Cardiac fibroblast (primary cell): ENCODE data around the gene AOPEP.

ENCODE experiments used
- DNase-seq, 2 donors: peaks; one replicate each; pipeline versions ENCODE4 v3.0.0 to v3.0.0-alpha.2; 2010; ENCODE audit warnings: low read depth in 2 of 2
- H3K4me3 ChIP-seq, 2 donors: replicated peaks in 1 of 2; 1 replicate in 1 of 2; 2 replicates in 1 of 2; pipeline ENCODE4 v1.5.1; 2011; ENCODE audit warnings: low read depth in 2 of 2, low read length in 2 of 2, mild to moderate bottlenecking in 2 of 2, moderate library complexity in 1 of 2
- CTCF ChIP-seq: IDR thresholded peaks from one replicate; pipeline ENCODE4 v1.5.1; 2011; ENCODE audit warnings: low read depth, mild to moderate bottlenecking, low read length, inconsistent platforms

AOPEP gene

GRCh38 chr9:94728719-94729118 lies 2.2 kb downstream of the AOPEP start:
- no peak for DNase-seq
- TF ChIP-seq CTCF: no peak
- no peak overlapping the region for H3K4me3 ChIP-seq

DNA sequence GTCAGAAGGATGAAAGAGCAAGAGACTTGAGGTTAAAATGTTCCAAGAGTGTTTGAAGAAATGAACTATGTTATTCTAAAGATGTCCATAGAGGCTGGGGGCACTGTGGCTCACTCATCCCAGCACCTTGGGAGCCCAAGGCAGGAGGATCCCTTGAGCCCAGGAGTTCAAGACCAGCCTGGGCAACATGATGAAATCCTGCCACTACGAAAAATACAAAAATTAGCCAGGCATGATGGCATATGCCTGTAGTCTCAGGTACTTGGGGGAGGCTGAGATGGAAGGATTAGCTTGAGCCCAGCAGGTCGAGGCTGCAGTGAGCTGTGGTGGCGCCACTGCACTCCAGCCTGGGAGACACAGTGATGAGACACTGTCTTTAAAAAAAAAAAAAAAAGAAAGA lies 2.7 kb downstream of the AOPEP start:
- no peak overlapping the region for H3K4me3 ChIP-seq
- TF ChIP-seq CTCF: no peak
- DNase-seq: no peak

GRCh38 chr9:94734054-94734754 lies 7.7 kb downstream of the AOPEP start:
- DNase-seq: peak in 1 of 2 donors; percentile 27
- H3K4me3 ChIP-seq: no peak overlapping the region
- no peak for TF ChIP-seq CTCF

GRCh38 chr9:94736759-94737158 lies 10.3 kb downstream of the AOPEP start:
- no peak for TF ChIP-seq CTCF

GRCh38 chr9:94740145-94740840 lies 13.8 kb downstream of the AOPEP start:
- no peak for DNase-seq
- H3K4me3 ChIP-seq: no peak overlapping the region
- no peak for TF ChIP-seq CTCF

More at GRCh38 chr9:94736759-94737158, 10.3 kb downstream of the AOPEP start:
- no peak for DNase-seq
- no peak overlapping the region for H3K4me3 ChIP-seq

DNA sequence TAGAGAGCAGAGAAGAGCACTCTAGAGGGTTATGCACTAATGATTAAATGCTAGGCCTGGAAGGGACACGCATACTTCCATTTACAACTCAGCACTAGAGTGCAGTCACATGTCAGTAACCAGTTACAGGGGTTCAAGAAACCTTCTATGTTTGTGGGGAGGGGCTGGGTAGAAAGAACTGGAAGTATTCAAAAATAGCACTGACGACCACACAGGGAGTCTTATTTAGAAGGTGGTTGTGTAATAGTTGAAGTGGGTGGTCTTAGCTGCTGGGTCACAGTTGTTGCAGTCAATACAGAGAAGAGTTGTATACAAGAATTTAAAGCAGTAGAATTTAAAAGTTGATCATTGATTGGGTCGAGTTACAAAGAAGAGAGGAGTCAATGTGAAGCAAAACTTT lies 15.4 kb downstream of the AOPEP start:
- no peak for TF ChIP-seq CTCF
- no peak overlapping the region for H3K4me3 ChIP-seq
- DNase-seq: no peak
